ENCODE results near the gene EWSR1. TPM values are rescaled to one million over a fixed set of nuclear protein-coding genes. Genes with fewer than 3 reads are reported as not detected.
"Not testable (repeated sequence)": the region's sequence is repeated elsewhere in the genome, so short reads cannot be mapped to it uniquely, and the experiment has no call there.

Gene EWSR1
- total and polyA plus RNA-seq, 2 donors = 175 to 236 TPM

GRCh38 chr22:29224859-29225410 lies 43.1 kb upstream of the EWSR1 start:
- H3K36me3 ChIP-seq (ENCODE audit: control insufficient read depth in 2 of 2, insufficient read depth in 2 of 2, low read length in 1 of 2) = no peaks in the 10 kb centered on the region
- 96% methylated on average over 7 of the region's 7 CpGs for WGBS
- no peak for DNase-seq (ENCODE audit: low read depth in 6 of 9, low spot score in 9 of 9)
- no peaks in the 10 kb centered on the region for H3K9me3 ChIP-seq (ENCODE audit: control insufficient read depth in 2 of 2, insufficient read depth in 1 of 2, low read length in 1 of 2)
- peaks cover 0 to 14% of the 10 kb centered on the region in 2 donors for H3K4me1 ChIP-seq (ENCODE audit: control insufficient read depth in 2 of 2, insufficient read depth in 2 of 2, low read length in 2 of 2)
- no peak overlapping the region for H3K27ac ChIP-seq (ENCODE audit: low read depth in 1 of 2, low read length in 1 of 2)
- H3K4me3 ChIP-seq (ENCODE audit: low read length in 2 of 2) = no peak overlapping the region
- H3K27me3 ChIP-seq (ENCODE audit: control insufficient read depth in 2 of 2, insufficient read depth in 1 of 2, low read length in 1 of 2) = no peaks in the 10 kb centered on the region

GRCh38 chr22:29225422-29226090 lies 42.5 kb upstream of the EWSR1 start:
- Histone ChIP-seq H3K27me3 (ENCODE audit: control insufficient read depth in 2 of 2, insufficient read depth in 1 of 2, low read length in 1 of 2) (no peaks in the 10 kb centered on the region), H3K9me3 (ENCODE audit: control insufficient read depth in 2 of 2, insufficient read depth in 1 of 2, low read length in 1 of 2) (no peaks in the 10 kb centered on the region), H3K36me3 (ENCODE audit: control insufficient read depth in 2 of 2, insufficient read depth in 2 of 2, low read length in 1 of 2) (no peaks in the 10 kb centered on the region), H3K27ac (ENCODE audit: low read depth in 1 of 2, low read length in 1 of 2) (no peak overlapping the region), H3K4me1 (ENCODE audit: control insufficient read depth in 2 of 2, insufficient read depth in 2 of 2, low read length in 2 of 2) (peaks cover 0 to 14% of the 10 kb centered on the region in 2 donors), H3K4me3 (ENCODE audit: low read length in 2 of 2) (no peak overlapping the region)
- peak in 1 of 9 donors; percentile 50 for DNase-seq (ENCODE audit: low read depth in 6 of 9, low spot score in 9 of 9)
- 66% methylated on average over 16 of the region's 16 CpGs for WGBS

- Histone ChIP-seq H3K9me3 (ENCODE audit: control insufficient read depth in 2 of 2, insufficient read depth in 1 of 2, low read length in 1 of 2) (no peaks in the 10 kb centered on the region), H3K36me3 (ENCODE audit: control insufficient read depth in 2 of 2, insufficient read depth in 2 of 2, low read length in 1 of 2) (no peaks in the 10 kb centered on the region), H3K27me3 (ENCODE audit: control insufficient read depth in 2 of 2, insufficient read depth in 1 of 2, low read length in 1 of 2) (no peaks in the 10 kb centered on the region), H3K4me1 (ENCODE audit: control insufficient read depth in 2 of 2, insufficient read depth in 2 of 2, low read length in 2 of 2) (peaks cover 0 to 14% of the 10 kb centered on the region in 2 donors), H3K27ac (ENCODE audit: low read depth in 1 of 2, low read length in 1 of 2) (no peak overlapping the region), H3K4me3 (ENCODE audit: low read length in 2 of 2) (no peak overlapping the region)
- WGBS = 97% methylated on average over 11 of the region's 11 CpGs
- no peak for DNase-seq (ENCODE audit: low read depth in 6 of 9, low spot score in 9 of 9)
These were observed 41.6 kb upstream of the EWSR1 start for GRCh38 chr22:29226351-29226981.

GRCh38 chr22:29230972-29231875 lies 36.8 kb upstream of the EWSR1 start:
- WGBS = 96% methylated on average over 19 of the region's 19 CpGs
- H3K4me3 ChIP-seq (ENCODE audit: low read length in 2 of 2) = no peak overlapping the region
- peaks cover 0 to 6% of the 10 kb centered on the region in 2 donors for H3K9me3 ChIP-seq (ENCODE audit: control insufficient read depth in 2 of 2, insufficient read depth in 1 of 2, low read length in 1 of 2)
- no peak overlapping the region for H3K27ac ChIP-seq (ENCODE audit: low read depth in 1 of 2, low read length in 1 of 2)
- no peaks in the 10 kb centered on the region for H3K36me3 ChIP-seq (ENCODE audit: control insufficient read depth in 2 of 2, insufficient read depth in 2 of 2, low read length in 1 of 2)
- no peak for DNase-seq (ENCODE audit: low read depth in 6 of 9, low spot score in 9 of 9)
- no peaks in the 10 kb centered on the region for H3K27me3 ChIP-seq (ENCODE audit: control insufficient read depth in 2 of 2, insufficient read depth in 1 of 2, low read length in 1 of 2)
- H3K4me1 ChIP-seq (ENCODE audit: control insufficient read depth in 2 of 2, insufficient read depth in 2 of 2, low read length in 2 of 2) = no peaks in the 10 kb centered on the region

- Histone ChIP-seq H3K27me3 (ENCODE audit: control insufficient read depth in 2 of 2, insufficient read depth in 1 of 2, low read length in 1 of 2) (no peaks in the 10 kb centered on the region), H3K36me3 (ENCODE audit: control insufficient read depth in 2 of 2, insufficient read depth in 2 of 2, low read length in 1 of 2) (no peaks in the 10 kb centered on the region), H3K4me1 (ENCODE audit: control insufficient read depth in 2 of 2, insufficient read depth in 2 of 2, low read length in 2 of 2) (no peaks in the 10 kb centered on the region), H3K9me3 (ENCODE audit: control insufficient read depth in 2 of 2, insufficient read depth in 1 of 2, low read length in 1 of 2) (peaks cover 0 to 6% of the 10 kb centered on the region in 2 donors), H3K4me3 (ENCODE audit: low read length in 2 of 2) (no peak overlapping the region), H3K27ac (ENCODE audit: low read depth in 1 of 2, low read length in 1 of 2) (no peak overlapping the region)
- WGBS = 93% methylated on average over 22 of the region's 22 CpGs
- no peak for DNase-seq (ENCODE audit: low read depth in 6 of 9, low spot score in 9 of 9)
These were observed 35.8 kb upstream of the EWSR1 start for GRCh38 chr22:29231971-29232959.

GRCh38 chr22:29233277-29233877 lies 34.7 kb upstream of the EWSR1 start:
- H3K4me3 ChIP-seq (ENCODE audit: low read length in 2 of 2) = no peak overlapping the region
- no peaks in the 10 kb centered on the region for H3K27me3 ChIP-seq (ENCODE audit: control insufficient read depth in 2 of 2, insufficient read depth in 1 of 2, low read length in 1 of 2)
- H3K36me3 ChIP-seq (ENCODE audit: control insufficient read depth in 2 of 2, insufficient read depth in 2 of 2, low read length in 1 of 2) = no peaks in the 10 kb centered on the region
- H3K27ac ChIP-seq (ENCODE audit: low read depth in 1 of 2, low read length in 1 of 2) = no peak overlapping the region
- peaks cover 0 to 6% of the 10 kb centered on the region in 2 donors for H3K9me3 ChIP-seq (ENCODE audit: control insufficient read depth in 2 of 2, insufficient read depth in 1 of 2, low read length in 1 of 2)
- DNase-seq (ENCODE audit: low read depth in 6 of 9, low spot score in 9 of 9) = no peak
- WGBS = 96% methylated on average over 1 of the region's 1 CpG
- H3K4me1 ChIP-seq (ENCODE audit: control insufficient read depth in 2 of 2, insufficient read depth in 2 of 2, low read length in 2 of 2) = no peaks in the 10 kb centered on the region

GRCh38 chr22:29240481-29240880 lies 27.6 kb upstream of the EWSR1 start:
- not testable (repeated sequence) for H3K27me3 ChIP-seq (ENCODE audit: control insufficient read depth in 2 of 2, insufficient read depth in 1 of 2, low read length in 1 of 2); H3K4me3 ChIP-seq (ENCODE audit: low read length in 2 of 2); H3K36me3 ChIP-seq (ENCODE audit: control insufficient read depth in 2 of 2, insufficient read depth in 2 of 2, low read length in 1 of 2)
- peaks cover 12 to 35% of the 10 kb centered on the region in 2 donors for H3K4me1 ChIP-seq (ENCODE audit: control insufficient read depth in 2 of 2, insufficient read depth in 2 of 2, low read length in 2 of 2)
- DNase-seq (ENCODE audit: low read depth in 6 of 9, low spot score in 9 of 9) = peak in 6 of 9 donors; percentile 32 to 86 (median 58)
- WGBS = 63% methylated on average over 9 of the region's 9 CpGs
- H3K9me3 ChIP-seq (ENCODE audit: control insufficient read depth in 2 of 2, insufficient read depth in 1 of 2, low read length in 1 of 2) = peaks cover 2 to 33% of the 10 kb centered on the region in 2 donors
- peak overlapping the region; percentile 84 to 97 for H3K27ac ChIP-seq (ENCODE audit: low read depth in 1 of 2, low read length in 1 of 2)

Data from thymus (tissue), 11 donors.